HG03108 (cell line): ENCODE results near the gene PHF20.
"Not testable (repeated sequence)": the region's sequence is repeated elsewhere in the genome, so short reads cannot be mapped to it uniquely, and the experiment has no call there.

Experiments
- ATAC-seq: cut with Tn5 transposase; IDR thresholded peaks from one replicate; pipeline ENCODE4 v1.9.1; 2021; ENCODE audit warnings: moderate library complexity; ENCODE audit not compliant: unreplicated experiment

The PHF20 gene

DNA sequence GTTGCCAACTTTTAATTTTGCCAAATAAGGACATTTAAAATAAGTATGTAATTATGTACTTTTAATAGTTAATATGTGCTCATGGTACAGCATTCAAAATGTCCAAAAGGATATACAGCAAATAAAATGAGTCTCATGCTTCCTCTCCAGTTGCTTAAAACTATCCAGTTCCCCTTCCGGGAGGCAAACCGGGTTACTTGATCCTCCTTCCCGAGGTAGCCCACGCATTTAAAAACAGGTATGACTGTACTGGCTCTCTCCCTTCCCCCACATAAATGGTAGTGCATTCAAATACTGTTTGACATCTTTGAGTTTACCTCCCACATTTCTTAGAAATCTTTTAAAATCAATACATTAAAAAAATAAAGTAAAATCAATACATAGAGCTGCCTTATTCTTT lies 66.4 kb downstream of the PHF20 start:
- no peak for ATAC-seq

DNA sequence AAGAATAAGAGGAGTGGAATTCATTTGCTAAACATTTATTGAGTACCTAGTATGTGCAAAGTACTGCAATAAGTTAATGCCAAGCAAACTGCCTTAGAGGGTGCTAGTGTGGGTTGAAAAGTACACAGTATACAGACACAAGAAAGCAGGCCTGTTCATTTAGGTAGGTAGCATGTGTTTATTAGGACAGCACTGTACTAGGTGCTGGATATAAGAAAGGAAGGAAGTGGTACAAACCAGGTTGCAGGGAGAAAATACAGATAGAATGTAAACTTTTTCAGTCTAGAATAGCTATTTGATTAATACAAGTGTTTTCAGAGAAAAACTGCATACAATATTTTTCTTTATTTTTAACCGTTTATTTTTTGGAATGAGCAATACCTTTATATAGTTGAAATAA lies 68.1 kb downstream of the PHF20 start:
- ATAC-seq, result no peak

DNA sequence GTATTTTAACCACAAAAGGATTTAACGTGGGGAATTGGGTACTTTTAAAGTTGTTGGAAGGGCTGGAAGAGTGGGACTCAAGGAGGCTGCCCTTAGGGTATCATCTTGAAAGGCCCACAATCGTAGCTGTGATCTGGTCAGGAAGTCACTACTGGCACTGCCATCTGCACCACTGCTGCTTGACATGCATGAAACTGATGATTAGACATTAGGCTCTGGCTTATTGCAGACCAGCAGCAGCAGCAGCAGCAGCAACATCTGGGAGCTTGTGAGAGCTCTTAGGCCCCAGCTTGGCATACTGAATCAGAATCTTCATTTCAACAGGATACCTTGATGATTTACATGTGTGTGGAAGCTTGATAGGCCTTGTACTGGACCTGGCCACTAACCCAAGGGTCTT lies 68.6 kb downstream of the PHF20 start:
- no peak for ATAC-seq

DNA sequence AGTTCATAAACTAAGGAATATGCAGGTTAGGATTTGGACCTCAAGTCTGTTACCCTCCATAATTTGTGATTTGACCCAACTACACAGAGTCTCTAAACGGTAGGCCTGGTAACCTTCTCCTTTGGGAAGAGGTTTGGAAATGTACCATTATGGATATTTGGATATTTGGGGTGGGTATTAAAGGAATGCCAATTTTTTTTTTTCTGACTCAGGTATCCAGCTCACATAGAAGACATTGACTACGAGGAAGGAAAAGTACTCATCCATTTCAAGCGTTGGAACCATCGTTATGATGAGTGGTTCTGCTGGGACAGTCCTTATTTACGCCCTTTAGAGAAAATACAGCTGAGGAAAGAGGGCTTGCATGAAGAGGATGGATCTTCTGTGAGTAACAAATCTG lies 70.5 kb downstream of the PHF20 start:
- ATAC-seq, result no peak

DNA sequence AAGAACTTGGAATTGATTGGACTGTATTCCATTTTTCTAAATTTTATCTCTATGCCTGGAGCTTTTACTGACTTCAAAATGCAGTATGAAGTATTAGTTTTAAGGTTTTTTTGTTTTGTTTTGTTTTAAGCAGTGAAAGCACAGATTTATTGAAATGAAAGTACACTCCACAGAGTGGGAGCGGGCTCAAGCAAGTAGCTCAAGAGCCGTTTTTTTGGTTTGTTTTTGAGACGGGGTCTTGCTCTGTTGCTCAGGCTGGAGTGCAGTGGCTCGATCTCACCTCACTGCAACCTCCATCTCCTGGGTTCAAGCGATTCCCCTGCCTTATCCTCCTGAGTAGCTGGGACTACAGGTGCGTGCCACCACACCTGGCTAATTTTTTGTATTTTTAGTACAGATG lies 72.1 kb downstream of the PHF20 start:
- not testable (repeated sequence) for ATAC-seq

DNA sequence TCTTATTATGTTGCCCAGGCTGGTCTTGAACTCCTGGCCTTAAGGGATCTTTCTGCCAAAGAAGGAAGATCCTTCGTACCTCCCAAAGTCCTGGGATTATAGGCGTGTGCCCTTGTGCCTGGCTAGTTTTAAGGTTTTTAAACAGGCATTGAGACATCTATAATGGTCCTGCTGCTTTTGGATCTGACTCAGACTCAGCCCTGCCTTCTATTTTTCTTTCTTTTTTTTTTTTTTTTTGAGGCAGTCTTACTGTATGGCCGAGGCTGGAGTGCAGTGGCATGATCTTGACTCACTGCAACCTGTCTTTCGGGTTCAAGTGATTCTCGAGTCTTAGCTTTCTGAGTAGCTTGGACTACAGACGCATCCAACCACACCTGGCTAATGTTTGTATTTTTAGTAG lies 73.7 kb downstream of the PHF20 start:
- no peak for ATAC-seq

DNA sequence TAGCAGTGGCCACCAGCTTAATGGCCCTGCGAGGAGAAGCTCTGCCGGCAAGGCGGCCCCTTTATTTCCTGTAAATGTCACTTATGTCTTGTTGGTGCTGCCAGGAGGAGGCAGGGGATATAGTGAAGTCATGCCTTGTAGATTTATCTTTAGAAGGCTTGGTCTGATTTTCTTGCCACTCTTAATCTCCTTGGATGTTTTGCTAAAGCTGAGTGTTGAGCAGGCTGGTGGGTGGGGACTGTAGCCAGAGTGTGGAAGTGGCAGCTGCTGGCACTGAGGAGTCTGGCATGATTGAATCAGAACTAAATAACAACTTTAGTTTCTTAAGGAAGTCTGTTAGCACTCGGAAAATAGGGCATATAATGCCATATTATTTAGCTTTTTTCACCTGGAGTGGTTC lies 77.9 kb downstream of the PHF20 start:
- ATAC-seq, result no peak

DNA sequence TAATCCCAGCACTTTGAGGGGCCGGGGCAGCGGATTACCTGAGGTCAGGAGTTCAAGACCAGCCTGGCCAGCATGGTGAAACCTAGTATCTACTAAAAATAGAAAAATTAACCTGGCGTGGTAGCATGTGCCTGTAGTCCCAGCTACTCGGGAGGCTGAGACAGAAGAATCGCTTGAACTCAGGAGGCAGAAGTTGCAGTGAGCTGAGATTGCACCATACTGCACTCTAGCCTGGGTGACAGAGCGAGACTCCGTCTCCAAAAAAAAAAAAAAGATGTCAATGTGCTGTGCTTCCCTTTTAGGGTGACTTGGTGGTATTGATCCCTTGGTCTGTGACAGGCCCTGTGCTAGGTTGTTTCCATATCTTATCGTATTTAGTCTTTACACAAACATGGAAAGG lies 79.8 kb downstream of the PHF20 start:
- not testable (repeated sequence) for ATAC-seq

DNA sequence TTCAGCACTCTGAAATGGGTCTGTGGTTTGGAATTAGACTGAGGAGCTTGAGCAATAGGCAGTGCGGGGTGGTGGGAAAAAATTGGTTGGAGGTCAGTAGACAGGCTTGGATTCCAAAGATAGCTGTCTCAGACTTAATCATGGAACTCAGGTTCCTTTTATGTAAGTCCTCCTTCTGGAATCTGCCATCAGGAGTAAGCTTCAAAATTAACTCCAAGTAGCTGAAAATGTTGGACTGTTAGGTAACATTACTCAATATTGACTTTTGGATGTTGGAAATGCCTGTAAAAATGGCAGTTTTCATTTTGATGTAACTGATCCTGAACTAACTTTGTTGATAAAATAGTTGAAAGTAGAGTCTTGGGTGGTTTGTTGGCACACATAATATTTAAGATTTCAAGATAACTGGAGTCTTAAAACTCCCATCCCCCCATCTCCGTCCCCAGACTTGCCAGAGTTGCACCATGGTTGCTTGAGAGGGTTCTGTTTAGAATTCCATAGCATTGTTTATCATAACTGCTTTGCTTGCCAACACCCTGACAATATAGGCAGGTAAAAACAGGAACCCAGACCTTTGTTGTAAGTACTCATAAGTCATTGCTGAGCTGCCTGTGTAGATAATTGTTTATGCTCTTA lies 83.0 kb downstream of the PHF20 start:
- no peak for ATAC-seq

DNA sequence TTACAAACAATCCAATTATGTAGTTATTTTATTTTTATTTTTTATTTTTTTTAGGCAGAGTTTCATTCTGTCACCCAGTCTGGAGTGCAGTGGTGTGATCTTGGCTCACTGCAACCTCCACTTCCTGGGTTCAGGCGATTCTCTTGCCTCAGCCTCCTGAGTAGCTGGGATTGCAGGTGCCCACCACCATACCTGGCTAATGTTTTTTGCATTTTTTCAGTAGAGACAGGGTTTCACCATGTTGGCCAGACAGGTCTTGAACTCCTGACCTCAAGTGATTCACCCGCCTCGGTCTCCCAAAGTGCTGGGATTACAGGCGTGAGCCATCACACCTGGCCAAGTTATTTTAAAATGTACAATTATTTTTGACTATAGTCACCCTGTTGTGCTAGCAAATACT lies 83.8 kb downstream of the PHF20 start:
- not testable (repeated sequence) for ATAC-seq

DNA sequence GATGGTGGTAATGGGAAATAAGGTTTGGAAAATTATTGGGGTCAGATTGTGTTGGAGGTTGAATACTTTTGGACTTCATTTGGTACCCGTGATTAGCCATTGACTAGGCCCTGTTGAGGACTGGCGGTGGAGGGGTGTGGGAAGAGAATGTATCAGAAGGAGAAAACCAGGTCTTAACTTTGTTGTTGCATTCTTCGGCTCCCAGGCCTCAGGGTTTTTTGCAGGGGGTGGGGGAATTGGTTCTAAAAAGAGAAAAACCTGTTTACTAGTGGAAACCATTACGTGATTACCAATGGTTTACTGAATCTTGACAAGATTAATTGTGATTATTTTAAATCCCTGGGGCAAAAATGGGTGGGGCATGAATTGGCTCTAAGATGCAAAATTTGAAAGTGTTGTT lies 85.1 kb downstream of the PHF20 start:
- no peak for ATAC-seq

DNA sequence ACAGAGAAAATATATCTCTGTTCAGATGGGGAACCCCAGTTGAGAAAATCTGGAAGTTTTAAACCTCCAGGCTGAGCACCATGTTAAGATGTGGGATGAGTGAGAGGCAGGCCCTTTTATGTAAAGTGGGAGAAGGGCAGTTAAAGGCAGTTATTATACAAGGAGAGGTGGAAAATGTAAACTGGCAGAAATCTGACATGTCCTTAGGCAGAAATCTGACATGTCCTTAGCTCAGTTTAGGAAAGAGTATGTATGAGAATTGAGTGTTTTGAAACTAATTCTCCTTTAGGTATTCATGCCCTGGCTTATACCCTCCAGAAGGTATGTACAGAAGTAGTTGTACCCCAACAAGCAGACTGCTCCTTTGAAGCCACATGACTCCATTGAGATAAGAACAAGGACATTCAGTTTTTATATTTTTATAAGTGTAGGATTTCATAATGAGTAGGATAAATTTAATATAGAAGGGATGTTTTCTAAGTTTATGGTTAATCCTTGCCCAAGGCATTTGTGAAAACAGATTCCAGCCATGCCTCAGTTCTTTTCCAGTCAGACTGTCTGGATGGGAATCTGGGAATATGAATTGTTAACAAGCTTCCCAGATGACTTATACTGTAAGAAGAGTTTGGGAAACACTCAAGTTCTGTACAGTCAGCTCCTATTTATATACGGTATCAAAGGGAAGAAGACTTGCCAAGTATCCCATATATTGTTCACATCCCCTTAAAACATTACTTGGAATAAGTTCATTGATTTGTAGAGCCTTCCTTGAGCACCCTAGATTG lies 94.8 kb downstream of the PHF20 start:
- no peak for ATAC-seq

DNA sequence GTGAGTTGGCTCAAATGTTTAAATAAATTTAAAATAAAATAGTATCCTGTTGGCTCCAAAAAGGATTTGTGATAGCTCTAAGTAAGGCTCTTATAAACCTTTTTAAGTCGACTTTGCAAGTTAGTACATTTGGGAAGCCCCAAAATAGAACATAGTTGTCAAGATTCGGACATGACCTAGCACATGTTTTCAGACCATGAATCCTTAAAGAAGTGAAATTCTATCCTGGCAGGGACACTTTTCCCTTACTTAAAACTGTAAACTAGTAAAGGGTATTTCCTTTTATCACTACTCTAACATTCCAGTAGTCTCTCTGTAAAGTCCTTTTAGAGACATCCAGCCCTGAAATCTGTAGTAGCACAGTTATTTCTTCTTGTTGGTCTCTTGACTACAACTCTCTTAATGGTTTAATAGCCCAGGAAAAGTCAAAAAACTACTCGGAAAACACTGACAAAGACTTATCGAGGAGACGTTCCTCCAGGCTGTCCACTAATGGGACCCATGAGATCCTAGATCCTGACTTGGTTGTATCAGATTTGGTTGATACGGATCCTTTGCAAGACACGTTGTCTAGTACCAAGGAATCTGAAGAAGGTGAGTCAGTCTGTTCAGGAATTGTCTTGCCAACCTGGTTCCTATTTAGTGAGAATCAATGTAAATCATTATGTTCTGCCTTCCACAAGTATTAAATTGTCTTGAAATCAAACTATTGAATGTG lies 98.9 kb downstream of the PHF20 start:
- ATAC-seq, result no peak

DNA sequence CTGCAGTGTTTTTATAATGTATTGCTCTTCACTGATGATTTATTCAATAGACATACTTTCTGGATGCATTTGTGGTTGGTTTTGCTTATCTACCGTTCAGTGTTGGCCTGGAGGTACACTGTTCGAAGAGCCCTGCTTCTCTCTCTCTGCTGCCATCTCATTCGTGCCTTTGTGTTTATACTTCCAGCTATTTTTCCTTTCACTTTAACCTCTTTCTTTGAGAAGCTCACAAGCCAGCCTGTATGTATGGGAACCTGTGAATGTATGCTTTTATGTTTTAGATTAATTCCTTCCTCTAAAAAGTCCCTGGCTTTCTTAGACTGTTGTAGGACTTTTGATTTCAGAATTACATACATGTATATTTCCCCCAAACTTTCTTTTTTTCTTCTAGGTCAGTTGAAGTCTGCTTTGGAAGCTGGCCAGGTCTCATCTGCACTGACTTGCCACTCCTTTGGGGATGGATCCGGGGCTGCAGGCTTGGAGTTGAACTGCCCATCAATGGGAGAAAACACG lies 99.5 kb downstream of the PHF20 start:
- no peak for ATAC-seq

DNA sequence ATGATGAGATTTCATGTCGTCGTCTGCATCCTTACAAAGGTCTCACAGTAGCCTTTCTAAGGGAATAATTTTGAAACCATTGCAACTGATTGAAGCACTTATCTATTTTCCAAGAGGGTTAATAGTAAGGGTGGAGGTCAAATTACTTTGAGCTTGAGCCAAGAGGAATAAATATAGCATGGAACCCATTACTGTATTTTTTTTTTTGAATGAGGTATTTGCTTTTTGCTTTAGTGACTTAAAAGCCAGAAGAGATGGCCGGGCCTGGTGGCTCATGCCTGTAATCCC lies 104.2 kb downstream of the PHF20 start:
- no peak for ATAC-seq

DNA sequence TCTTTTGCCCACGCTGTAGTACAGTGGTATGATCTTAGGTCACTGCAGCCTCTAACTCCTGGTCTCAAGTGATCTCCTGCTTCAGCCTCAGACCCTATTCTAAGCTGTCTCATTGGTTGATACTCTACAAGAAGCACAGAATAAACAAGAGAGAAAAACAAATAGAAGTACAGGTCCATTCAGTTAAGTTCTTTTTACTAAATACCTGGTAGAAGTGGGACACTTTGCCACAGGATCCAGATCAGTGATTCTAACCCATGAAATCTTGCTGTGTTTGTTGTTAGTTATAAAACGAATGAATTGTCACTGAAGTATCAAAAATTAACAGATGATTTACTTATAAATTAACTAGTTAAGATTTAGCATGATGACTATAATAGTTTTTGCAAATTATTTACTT lies 105.8 kb downstream of the PHF20 start:
- no peak for ATAC-seq

DNA sequence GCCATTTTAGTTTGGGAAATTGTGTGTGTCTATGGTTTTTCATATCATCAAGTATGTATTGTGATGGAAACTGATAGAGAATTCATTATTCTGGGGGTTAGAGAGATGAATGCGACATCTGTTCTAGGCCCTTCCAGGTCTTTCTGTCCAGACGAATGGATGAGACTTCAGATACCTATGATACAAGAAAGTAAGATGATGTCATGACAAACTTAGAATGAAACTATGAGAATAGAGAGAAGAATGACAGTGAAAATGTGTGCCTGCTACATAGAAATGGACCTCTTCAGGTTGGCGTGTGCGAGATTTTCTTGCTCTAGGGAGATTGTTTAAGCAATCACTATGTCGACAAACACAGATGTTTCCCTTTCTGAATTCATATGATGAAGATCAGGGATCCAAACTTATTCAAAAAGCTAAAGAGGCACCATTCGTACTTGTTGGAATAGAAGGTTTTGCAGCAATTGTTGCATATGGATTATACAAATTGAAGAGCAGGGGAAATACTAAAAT lies 106.4 kb downstream of the PHF20 start:
- no peak for ATAC-seq

DNA sequence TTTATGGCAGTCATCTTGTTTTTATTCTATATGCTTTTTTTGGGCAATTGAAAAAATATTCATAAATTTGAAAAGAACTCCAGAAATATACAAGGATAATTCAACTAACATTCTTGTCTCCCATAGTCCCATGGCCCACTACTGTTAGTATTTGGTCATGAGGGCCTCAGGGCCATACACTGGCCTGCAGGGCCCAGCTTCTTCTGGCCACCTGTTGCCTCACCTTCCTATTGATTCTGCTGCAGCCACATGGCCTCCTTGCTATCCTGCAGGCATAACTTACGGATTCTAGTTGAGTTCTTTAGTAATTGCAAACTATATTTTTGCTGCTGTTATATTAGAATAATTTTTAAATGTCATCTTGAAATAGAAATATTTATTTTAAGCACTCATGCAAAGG lies 109.9 kb downstream of the PHF20 start:
- no peak for ATAC-seq

DNA sequence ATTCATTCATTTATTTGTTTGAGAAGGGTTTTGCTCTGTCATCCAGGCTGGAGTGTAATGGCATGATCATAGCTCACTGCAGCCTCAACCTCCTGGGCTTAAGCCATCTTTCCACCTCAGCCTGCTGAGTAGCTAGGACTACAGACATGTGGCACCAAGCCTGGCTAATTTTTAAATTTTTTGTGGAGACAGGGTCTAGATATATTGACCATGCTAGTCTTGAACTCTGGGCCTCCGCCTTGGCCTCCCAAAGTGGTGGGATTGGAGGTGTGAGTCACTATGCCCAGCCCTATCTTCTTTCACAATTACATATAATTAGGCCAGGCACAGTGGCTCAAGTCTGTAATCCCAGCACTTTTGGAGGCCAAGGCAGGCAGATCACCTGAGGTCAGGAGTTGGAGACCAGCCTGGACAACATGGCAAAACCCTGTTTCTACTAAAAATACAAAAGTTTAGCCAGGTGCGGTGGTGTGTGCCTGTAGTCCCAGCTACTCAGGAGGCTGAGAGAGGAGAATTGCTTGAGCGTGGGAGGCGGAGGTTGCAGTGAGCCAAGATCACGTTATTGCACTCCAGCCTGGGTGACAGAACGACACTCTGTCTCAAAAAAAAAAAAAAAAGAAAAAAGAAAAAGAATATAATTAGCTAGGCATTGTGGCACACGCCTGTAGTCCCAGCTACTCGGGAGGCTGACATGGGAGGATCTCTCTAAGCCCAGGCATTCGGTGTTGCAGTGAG lies 110.8 kb downstream of the PHF20 start:
- not testable (repeated sequence) for ATAC-seq

DNA sequence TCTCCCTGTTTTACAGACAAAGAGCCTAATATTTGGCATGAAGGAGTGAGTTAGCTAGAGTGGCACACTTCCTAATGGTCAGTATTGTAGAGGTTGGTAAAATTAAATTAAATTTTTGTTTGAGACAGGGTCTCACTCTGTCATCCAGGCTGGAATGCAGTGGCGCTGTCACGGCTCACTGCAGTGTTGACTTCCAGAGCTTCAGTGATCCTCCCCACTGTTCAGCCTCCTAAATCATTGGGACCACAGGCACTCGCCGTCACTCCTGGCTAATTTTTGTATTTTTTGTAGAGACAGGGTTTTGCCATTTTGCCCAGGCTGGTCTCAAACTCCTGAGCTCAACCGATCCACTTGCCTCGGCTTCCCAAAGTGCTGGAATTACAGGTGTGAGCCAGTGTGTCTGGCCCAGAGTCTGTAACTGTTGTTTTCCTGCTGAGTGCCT lies 111.5 kb downstream of the PHF20 start:
- no peak for ATAC-seq
